ENCODE results near the gene PRKAA1. TPM values are rescaled to one million over a fixed set of nuclear protein-coding genes. Genes with fewer than 3 reads are reported as not detected.
"Not testable (repeated sequence)": the region's sequence is repeated elsewhere in the genome, so short reads cannot be mapped to it uniquely, and the experiment has no call there.

PRKAA1 gene
- total and polyA plus RNA-seq, 9 donors, result 22.9 to 77.1 (median 58.1) TPM

- Histone ChIP-seq H3K36me3 (no peaks in the 10 kb centered on the region), H3K9me3 (no peaks in the 10 kb centered on the region), H3K4me1 (ENCODE audit: insufficient read depth) (peaks cover 4% of the 10 kb centered on the region), H3K27me3 (no peaks in the 10 kb centered on the region), H3K4me3 (no peak overlapping the region), H3K27ac (no peak overlapping the region)
- intact Hi-C loops (cut with DNase I), result no loop called here
- TF ChIP-seq POLR2A (IDR thresholded peaks at IDR 0.05) (no peak), EP300 (IDR thresholded peaks at IDR 0.05) (no peak), CTCF (IDR thresholded peaks at IDR 0.05) (no peak)
- DNase-seq, result no peak
- WGBS, 3 donors, result 79 to 89% (median 81%) methylated on average over 2 of the region's 2 CpGs
These were observed 64.7 kb downstream of the PRKAA1 start for GRCh38 chr5:40733434-40733833.

- H3K27ac ChIP-seq; H3K36me3 ChIP-seq; intact Hi-C loops (cut with DNase I); H3K4me3 ChIP-seq; H3K9me3 ChIP-seq; H3K27me3 ChIP-seq; DNase-seq; H3K4me1 ChIP-seq (ENCODE audit: insufficient read depth): not testable (repeated sequence)
- WGBS, 3 donors, result 92 to 95% (median 93%) methylated on average over 32 to 37 of the region's 37 CpGs
These were observed 75.7 kb downstream of the PRKAA1 start for GRCh38 chr5:40722497-40722911.

GRCh38 chr5:40720069-40720468 lies 78.1 kb downstream of the PRKAA1 start:
- Histone ChIP-seq H3K4me3 (no peak overlapping the region), H3K9me3 (peaks cover 0 to 8% of the 10 kb centered on the region in 2 donors), H3K27me3 (no peaks in the 10 kb centered on the region), H3K4me1 (ENCODE audit: insufficient read depth) (no peaks in the 10 kb centered on the region), H3K36me3 (no peaks in the 10 kb centered on the region), H3K27ac (no peak overlapping the region)
- intact Hi-C loops (cut with DNase I), result no loop called here
- TF ChIP-seq EP300 (IDR thresholded peaks at IDR 0.05), result no peak
- TF ChIP-seq POLR2A (IDR thresholded peaks at IDR 0.05), result no peak
- TF ChIP-seq CTCF (IDR thresholded peaks at IDR 0.05), result no peak
- DNase-seq, result no peak

- no peak overlapping the region for H3K27ac ChIP-seq
- no peaks in the 10 kb centered on the region for H3K27me3 ChIP-seq
- H3K36me3 ChIP-seq, result no peaks in the 10 kb centered on the region
- DNase-seq, result no peak
- H3K4me1 ChIP-seq (ENCODE audit: insufficient read depth), result no peaks in the 10 kb centered on the region
- no peak overlapping the region for H3K4me3 ChIP-seq
- intact Hi-C loops (cut with DNase I), result no loop called here
- H3K9me3 ChIP-seq, result peaks cover 0 to 5% of the 10 kb centered on the region in 2 donors
- no peak for TF ChIP-seq POLR2A (IDR thresholded peaks at IDR 0.05)
- TF ChIP-seq CTCF (IDR thresholded peaks at IDR 0.05), result no peak
- no peak for TF ChIP-seq EP300 (IDR thresholded peaks at IDR 0.05)
These were observed 80.9 kb downstream of the PRKAA1 start for GRCh38 chr5:40717281-40717680.

- Histone ChIP-seq H3K27me3 (no peaks in the 10 kb centered on the region), H3K9me3 (no peaks in the 10 kb centered on the region), H3K4me3 (no peak overlapping the region), H3K36me3 (no peaks in the 10 kb centered on the region), H3K27ac (no peak overlapping the region), H3K4me1 (ENCODE audit: insufficient read depth) (no peaks in the 10 kb centered on the region)
- intact Hi-C loops (cut with DNase I), result no loop called here
- no peak for DNase-seq
- no peak for TF ChIP-seq POLR2A (IDR thresholded peaks at IDR 0.05)
- TF ChIP-seq CTCF (IDR thresholded peaks at IDR 0.05), result no peak
- TF ChIP-seq EP300 (IDR thresholded peaks at IDR 0.05), result no peak
- WGBS, 3 donors, result 94 to 97% (median 95%) methylated on average over 2 of the region's 2 CpGs
These were observed 81.6 kb downstream of the PRKAA1 start for GRCh38 chr5:40716590-40716989.
